Vagina (tissue), 2 donors: ENCODE results near the gene SCN4B.

Experiments used
- POLR2AphosphoS5 ChIP-seq, 2 donors: sonication (generic); formaldehyde crosslinking; IDR thresholded peaks; one replicate each; pipeline ENCODE4 v1.9.0; 2017; ENCODE audit warnings: antibody characterized with exemption in 2 of 2, mild to moderate bottlenecking in 2 of 2, low read depth in 1 of 2; ENCODE audit not compliant: insufficient read depth in 1 of 2
- TF ChIP-seq, protein P1 (sequence below), 3 experiments: fragments of 450-650 bp in 2 of 3; fragments of 200-600 bp in 1 of 3; sonication (generic) in 1 of 3; IDR thresholded peaks; one replicate each; pipeline ENCODE4 v1.5.1; 2017 to 2019; ENCODE audit warnings: antibody characterized with exemption in 3 of 3, mild to moderate bottlenecking in 2 of 3, moderate library complexity in 2 of 3

DNA sequence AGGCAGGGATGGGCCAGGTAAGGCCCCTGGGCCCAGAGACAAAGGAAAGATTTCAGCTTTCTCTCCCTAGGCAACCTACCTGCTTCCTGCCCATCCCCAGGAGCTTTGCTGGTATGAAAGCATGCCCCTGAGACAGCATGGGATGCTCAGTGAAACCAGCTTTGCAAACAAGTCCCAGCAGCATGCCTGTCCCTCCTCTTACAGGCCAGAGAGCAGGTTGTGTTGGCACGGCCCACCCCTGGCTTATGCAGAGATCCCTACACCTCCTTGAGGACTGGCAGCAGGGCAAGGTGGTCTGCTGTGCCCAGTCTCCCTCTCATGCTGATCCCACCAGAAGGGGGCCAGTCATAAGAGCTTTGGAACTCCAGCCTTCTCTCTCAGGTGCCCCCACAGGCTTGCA is 3.1 kb downstream of the SCN4B start:
- TF ChIP-seq, protein P1, sequence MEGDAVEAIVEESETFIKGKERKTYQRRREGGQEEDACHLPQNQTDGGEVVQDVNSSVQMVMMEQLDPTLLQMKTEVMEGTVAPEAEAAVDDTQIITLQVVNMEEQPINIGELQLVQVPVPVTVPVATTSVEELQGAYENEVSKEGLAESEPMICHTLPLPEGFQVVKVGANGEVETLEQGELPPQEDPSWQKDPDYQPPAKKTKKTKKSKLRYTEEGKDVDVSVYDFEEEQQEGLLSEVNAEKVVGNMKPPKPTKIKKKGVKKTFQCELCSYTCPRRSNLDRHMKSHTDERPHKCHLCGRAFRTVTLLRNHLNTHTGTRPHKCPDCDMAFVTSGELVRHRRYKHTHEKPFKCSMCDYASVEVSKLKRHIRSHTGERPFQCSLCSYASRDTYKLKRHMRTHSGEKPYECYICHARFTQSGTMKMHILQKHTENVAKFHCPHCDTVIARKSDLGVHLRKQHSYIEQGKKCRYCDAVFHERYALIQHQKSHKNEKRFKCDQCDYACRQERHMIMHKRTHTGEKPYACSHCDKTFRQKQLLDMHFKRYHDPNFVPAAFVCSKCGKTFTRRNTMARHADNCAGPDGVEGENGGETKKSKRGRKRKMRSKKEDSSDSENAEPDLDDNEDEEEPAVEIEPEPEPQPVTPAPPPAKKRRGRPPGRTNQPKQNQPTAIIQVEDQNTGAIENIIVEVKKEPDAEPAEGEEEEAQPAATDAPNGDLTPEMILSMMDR (IDR thresholded peaks at IDR 0.05), result no peak
- no peak for TF ChIP-seq POLR2AphosphoS5 (IDR thresholded peaks at IDR 0.05; ENCODE audit: insufficient read depth in 1 of 2, low read depth in 1 of 2)
